Bronchial epithelial cell (primary cell): Measurements from ENCODE around the gene DEF6. TPM values are rescaled to one million over a fixed set of nuclear protein-coding genes. Genes with fewer than 3 reads are reported as not detected.

Experiments used
- DNase-seq: peaks from one replicate; pipeline ENCODE4 v3.0.0-alpha.2; 2010; ENCODE audit warnings: low read depth
- FAIRE-seq: peaks from 2 replicates; lab custom pipeline; 2011; peaks lifted over from hg19 to GRCh38; lab: Jason Lieb, UNC
- H3K27me3 ChIP-seq: 2 replicates; pipeline ENCODE4 v1.5.1; 2011; ENCODE audit warnings: low read length; ENCODE audit not compliant: control insufficient read depth, insufficient read depth
- H3K36me3 ChIP-seq: 2 replicates; pipeline ENCODE4 v1.5.1; 2011; ENCODE audit warnings: low read length; ENCODE audit not compliant: control insufficient read depth, insufficient read depth
- H3K4me3 ChIP-seq: 2 replicates; pipeline ENCODE4 v1.5.1; 2011; ENCODE audit warnings: mild to moderate bottlenecking, low read depth, low read length, control low read depth
- CTCF ChIP-seq: IDR thresholded peaks from 2 replicates; pipeline ENCODE4 v1.5.1; 2011; ENCODE audit warnings: mild to moderate bottlenecking, moderate library complexity, low read length, control low read depth, inconsistent platforms; ENCODE audit not compliant: insufficient read depth, severe bottlenecking
- total RNA-seq: library from RNA; depleted of rRNA; stranded (reverse); fragments of >200 nt; gene quantifications from 2 replicates; pipeline ENCODE4 v1.2.1, GENCODE V29; 2014

Gene DEF6
- total RNA-seq, 1 donor from 2014 or later: 25.0 TPM

GRCh38 chr6:35262596-35262995 is 35.0 kb upstream of the DEF6 start:
- Histone ChIP-seq H3K4me3 (no peak overlapping the region), H3K27me3 (no peaks in the 10 kb centered on the region), H3K36me3 (no peaks in the 10 kb centered on the region)
- DNase-seq: no peak
- no peak for TF ChIP-seq CTCF
- FAIRE-seq: no peak

DNA sequence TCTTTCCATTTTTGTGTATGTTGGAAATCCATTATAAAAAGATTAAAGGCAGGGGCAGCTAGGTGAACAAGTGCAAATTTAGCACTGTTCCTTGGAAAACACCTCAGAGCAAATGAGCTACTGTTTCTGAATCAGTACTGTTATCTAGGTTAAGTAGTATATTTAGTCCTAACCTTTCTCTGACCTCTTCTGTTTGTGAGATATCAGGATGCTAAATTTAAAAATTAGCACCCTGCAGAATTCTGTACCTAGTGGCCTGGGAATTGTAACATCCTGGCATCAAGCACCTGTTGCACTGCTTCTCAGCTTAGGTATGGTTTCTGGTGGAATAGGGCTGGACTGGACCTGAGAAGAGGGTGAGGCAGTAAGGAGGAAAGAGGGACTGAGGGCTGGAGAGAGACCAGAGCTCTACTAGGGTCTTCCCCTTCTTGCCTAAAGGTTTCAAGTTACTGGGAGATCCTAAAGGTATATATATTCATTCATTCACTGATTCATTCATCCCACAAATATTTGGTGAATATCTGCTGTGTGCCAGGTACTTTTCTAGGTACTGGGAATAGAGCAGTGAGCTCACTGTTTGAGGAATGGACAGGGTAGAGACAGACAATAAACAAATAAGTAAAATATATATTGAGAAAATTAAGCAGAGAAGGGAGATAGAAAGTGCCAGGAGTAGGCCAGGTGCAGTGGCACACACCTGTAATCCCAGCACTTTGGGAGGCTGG is 32.9 kb upstream of the DEF6 start:
- Histone ChIP-seq H3K27me3 (no peaks in the 10 kb centered on the region), H3K36me3 (peaks cover 1% of the 10 kb centered on the region), H3K4me3 (no peak overlapping the region)
- no peak for FAIRE-seq
- TF ChIP-seq CTCF: no peak
- peak; percentile 35 for DNase-seq

- DNase-seq (no peak), FAIRE-seq (no peak)
- H3K27me3 ChIP-seq: no peaks in the 10 kb centered on the region
- H3K4me3 ChIP-seq: no peak overlapping the region
- no peak for TF ChIP-seq CTCF
- peaks cover 1% of the 10 kb centered on the region for H3K36me3 ChIP-seq
Observed at GRCh38 chr6:35265523-35265922, 32.1 kb upstream of the DEF6 start.

DNA sequence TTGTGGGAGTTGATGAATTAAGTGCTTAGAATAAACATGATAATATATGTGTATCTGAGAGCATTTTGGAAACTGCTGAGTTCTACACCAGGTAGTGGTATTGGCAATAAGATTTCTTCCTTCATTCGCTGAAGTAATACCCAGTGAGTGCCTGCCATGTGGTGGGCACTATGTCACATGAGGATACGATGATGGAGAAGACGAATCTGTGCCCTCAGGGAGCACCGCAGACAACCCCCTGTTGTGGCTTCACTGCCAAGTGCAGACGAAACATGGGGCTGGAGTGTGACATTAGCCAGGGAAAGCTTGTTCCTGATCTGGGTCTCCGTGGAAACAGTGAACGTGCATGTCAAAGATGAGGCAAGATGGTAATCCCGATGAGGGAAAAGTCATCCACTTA is 30.2 kb upstream of the DEF6 start:
- Histone ChIP-seq H3K36me3 (peaks cover 1% of the 10 kb centered on the region), H3K4me3 (no peak overlapping the region), H3K27me3 (no peaks in the 10 kb centered on the region)
- FAIRE-seq (no peak), DNase-seq (no peak)
- TF ChIP-seq CTCF: no peak

DNA sequence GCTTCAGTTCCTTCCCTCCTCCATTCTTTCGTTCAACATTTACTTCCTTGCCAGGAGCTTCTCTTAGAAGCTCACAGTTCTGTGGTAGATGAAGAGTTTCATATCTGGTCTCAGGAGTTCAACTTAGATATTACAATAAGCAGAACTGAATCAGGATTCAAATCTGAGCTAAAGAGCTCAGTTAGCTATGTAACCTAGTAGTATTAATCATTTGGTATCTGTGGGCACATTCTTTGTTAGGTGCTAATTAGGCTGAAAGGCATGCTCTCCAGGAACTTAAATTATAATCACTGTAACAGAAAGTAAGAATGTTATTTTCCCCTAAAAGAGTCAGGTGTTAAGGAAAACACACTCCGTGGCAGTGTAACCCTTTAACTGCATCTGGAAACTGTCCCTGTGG is 29.7 kb upstream of the DEF6 start:
- FAIRE-seq (no peak), DNase-seq (no peak)
- no peak for TF ChIP-seq CTCF
- no peak overlapping the region for H3K4me3 ChIP-seq
- H3K36me3 ChIP-seq: peaks cover 1% of the 10 kb centered on the region
- no peaks in the 10 kb centered on the region for H3K27me3 ChIP-seq

- peaks cover 1% of the 10 kb centered on the region for H3K36me3 ChIP-seq
- FAIRE-seq (no peak), DNase-seq (no peak)
- no peaks in the 10 kb centered on the region for H3K27me3 ChIP-seq
- H3K4me3 ChIP-seq: no peak overlapping the region
- no peak for TF ChIP-seq CTCF
Observed at GRCh38 chr6:35272005-35272404, 25.6 kb upstream of the DEF6 start.
